Neuronal stem cell (in vitro differentiated cells): ENCODE results near the gene SH3PXD2B.
A peak's percentile ranks its signal among the peaks of the same experiment; 100 is the strongest.
"Not testable (repeated sequence)": the region's sequence is repeated elsewhere in the genome, so short reads cannot be mapped to it uniquely, and the experiment has no call there.

ENCODE experiments used
- DNase-seq: peaks from one replicate; pipeline ENCODE4 v3.0.0-alpha.2; 2013; ENCODE audit warnings: low spot score
- H2AFZ ChIP-seq: one replicate; pipeline ENCODE4 v1.6.1; 2013; ENCODE audit warnings: mild to moderate bottlenecking, low read length, inconsistent platforms
- H2AK5ac ChIP-seq: 2 replicates; pipeline ENCODE4 v1.6.1; 2013; ENCODE audit warnings: low read depth, mild to moderate bottlenecking, inconsistent platforms, low read length, moderate library complexity, mixed read lengths
- H2BK120ac ChIP-seq: 2 replicates; pipeline ENCODE4 v1.6.1; 2013; ENCODE audit warnings: low read depth, mild to moderate bottlenecking, inconsistent platforms, low read length, moderate library complexity, mixed read lengths
- H2BK12ac ChIP-seq: one replicate; pipeline ENCODE4 v1.6.1; 2013; ENCODE audit warnings: low read length, inconsistent platforms
- H2BK15ac ChIP-seq: 2 replicates; pipeline ENCODE4 v1.6.1; 2013; ENCODE audit warnings: mild to moderate bottlenecking, low read length, inconsistent platforms, mixed read lengths
- H2BK5ac ChIP-seq: one replicate; pipeline ENCODE4 v1.6.1; 2013; ENCODE audit warnings: inconsistent platforms, mild to moderate bottlenecking, low read length, moderate library complexity
- H3K14ac ChIP-seq: one replicate; pipeline ENCODE4 v1.6.1; 2013; ENCODE audit warnings: low read length, inconsistent platforms
- H3K18ac ChIP-seq: 2 replicates; pipeline ENCODE4 v1.6.1; 2013; ENCODE audit warnings: low read length, inconsistent platforms
- H3K23ac ChIP-seq: 2 replicates; pipeline ENCODE4 v1.6.1; 2013; ENCODE audit warnings: low read depth, mild to moderate bottlenecking, mixed read lengths, low read length, inconsistent platforms; ENCODE audit not compliant: poor library complexity
- H3K27ac ChIP-seq: replicated peaks from 3 replicates; pipeline ENCODE4 v1.5.1; 2013; ENCODE audit warnings: low read length, inconsistent platforms
- H3K27me3 ChIP-seq, 3 experiments: 2 replicates each; pipeline ENCODE4 v1.6.1; 2013; ENCODE audit warnings: low read length in 3 of 3, mild to moderate bottlenecking in 2 of 3, inconsistent platforms in 1 of 3, low read depth in 1 of 3, mixed read lengths in 1 of 3, moderate library complexity in 1 of 3; ENCODE audit not compliant: control insufficient read depth in 3 of 3, insufficient read depth in 3 of 3
- H3K36me3 ChIP-seq, 2 donors: replicated peaks in 1 of 2; 2 replicates each; pipeline ENCODE4 v1.6.1; 2013; ENCODE audit warnings: low read length in 2 of 2; ENCODE audit not compliant: control insufficient read depth in 2 of 2, insufficient read depth in 2 of 2
- H3K4ac ChIP-seq: 2 replicates; pipeline ENCODE4 v1.6.1; 2013; ENCODE audit warnings: inconsistent platforms, mild to moderate bottlenecking, low read length, moderate library complexity
- H3K4me1 ChIP-seq, 2 donors: 1 replicate in 1 of 2; 2 replicates in 1 of 2; pipeline ENCODE4 v1.6.1; 2013; ENCODE audit warnings: low read length in 2 of 2, low read depth in 1 of 2; ENCODE audit not compliant: control insufficient read depth in 2 of 2, insufficient read depth in 1 of 2
- H3K4me2 ChIP-seq: one replicate; pipeline ENCODE4 v1.6.1; 2013; ENCODE audit warnings: mild to moderate bottlenecking, low read length, inconsistent platforms; ENCODE audit not compliant: insufficient read depth, poor library complexity, severe bottlenecking
- H3K4me3 ChIP-seq, 2 donors: 2 replicates each; pipeline ENCODE4 v1.5.1; 2013; ENCODE audit warnings: low read length in 2 of 2, mild to moderate bottlenecking in 2 of 2, inconsistent platforms in 1 of 2, moderate library complexity in 1 of 2
- H3K79me1 ChIP-seq: one replicate; pipeline ENCODE4 v1.6.1; 2013; ENCODE audit warnings: low read depth, mild to moderate bottlenecking, inconsistent platforms, low read length, moderate library complexity
- H3K9ac ChIP-seq: one replicate; pipeline ENCODE4 v1.6.1; 2013; ENCODE audit warnings: mild to moderate bottlenecking, low read depth, low read length, inconsistent platforms; ENCODE audit not compliant: poor library complexity
- H3K9me3 ChIP-seq, 2 donors: replicated peaks in 1 of 2; 2 replicates each; pipeline versions ENCODE3 to v1.6.1; 2013; ENCODE audit warnings: low read length in 2 of 2, mild to moderate bottlenecking in 2 of 2, inconsistent platforms in 1 of 2, low read depth in 1 of 2, mixed read lengths in 1 of 2, moderate library complexity in 1 of 2; ENCODE audit not compliant: control insufficient read depth in 2 of 2, insufficient read depth in 1 of 2
- H4K8ac ChIP-seq: one replicate; pipeline ENCODE4 v1.6.1; 2013; ENCODE audit warnings: low read depth, mild to moderate bottlenecking, inconsistent platforms, low read length, moderate library complexity
- H4K91ac ChIP-seq: one replicate; pipeline ENCODE4 v1.6.1; 2013; ENCODE audit warnings: low read length, low read depth, mild to moderate bottlenecking, inconsistent platforms; ENCODE audit not compliant: poor library complexity
- WGBS, 2 donors: extraction: QIAGEN DNeasy Blood & Tissue Kit; methylation state at CpG; one replicate each; pipeline ENCODE4 v1.1.7; 2013; ENCODE audit warnings: missing lambda C conversion rate in 2 of 2, mixed read lengths in 1 of 2; ENCODE audit not compliant: insufficient read length in 2 of 2, insufficient replicate concordance in 1 of 2; ENCODE audit errors: extremely low coverage in 2 of 2; 5-methylcytosine and 5-hydroxymethylcytosine counted together

The SH3PXD2B gene

GRCh38 chr5:172479034-172479783 lies 24.9 kb upstream of the SH3PXD2B start:
- no peaks in the 10 kb centered on the region for H3K27me3 ChIP-seq
- H3K36me3 ChIP-seq, result no peaks in the 10 kb centered on the region
- DNase-seq, result peak; percentile 84
- H3K79me1 ChIP-seq, result no peaks in the 10 kb centered on the region
- no CpG with 5 or more reads among the region's 21 CpGs for WGBS, 2 donors
- H4K91ac ChIP-seq, result no peak overlapping the region
- H3K18ac ChIP-seq, result peak overlapping the region; percentile 90
- H3K9me3 ChIP-seq, result no peaks in the 10 kb centered on the region
- H3K14ac ChIP-seq, result peak overlapping the region; percentile 14
- H3K4me2 ChIP-seq, result no peak overlapping the region
- peak overlapping the region; percentile 24 for H2BK12ac ChIP-seq
- H4K8ac ChIP-seq, result no peak overlapping the region
- no peaks in the 10 kb centered on the region for H3K4me1 ChIP-seq
- H3K23ac ChIP-seq, result peak overlapping the region; percentile 3
- no peak overlapping the region for H2BK120ac ChIP-seq
- no peak overlapping the region for H3K4ac ChIP-seq
- H3K9ac ChIP-seq, result no peak overlapping the region
- peak overlapping the region; percentile 53 for H2AFZ ChIP-seq
- H3K27ac ChIP-seq, result no peak overlapping the region
- peak overlapping the region; percentile 40 for H2BK15ac ChIP-seq
- H2AK5ac ChIP-seq, result peak overlapping the region; percentile 86
- H2BK5ac ChIP-seq, result no peak overlapping the region
- H3K4me3 ChIP-seq, result no peak overlapping the region

GRCh38 chr5:172478695-172479033 lies 24.3 kb upstream of the SH3PXD2B start:
- H2BK15ac ChIP-seq, H3K23ac ChIP-seq, H3K79me1 ChIP-seq, H3K4me1 ChIP-seq, H3K4me3 ChIP-seq, H3K9me3 ChIP-seq, H2AFZ ChIP-seq, H3K14ac ChIP-seq, H3K4ac ChIP-seq, H2AK5ac ChIP-seq, H3K36me3 ChIP-seq, H3K4me2 ChIP-seq, H3K18ac ChIP-seq, H4K8ac ChIP-seq, H3K9ac ChIP-seq, H2BK120ac ChIP-seq, H3K27me3 ChIP-seq, H2BK5ac ChIP-seq, DNase-seq, H2BK12ac ChIP-seq, H3K27ac ChIP-seq, H4K91ac ChIP-seq: not testable (repeated sequence)
- WGBS, 2 donors, result no CpG with 5 or more reads among the region's 3 CpGs

GRCh38 chr5:172478256-172478655 lies 23.9 kb upstream of the SH3PXD2B start:
- Histone ChIP-seq H2BK15ac (no peak overlapping the region), H2BK12ac (no peak overlapping the region), H3K4me2 (no peak overlapping the region), H3K18ac (no peak overlapping the region), H3K14ac (no peak overlapping the region), H3K4me3 (no peak overlapping the region), H3K9ac (no peak overlapping the region), H3K4ac (no peak overlapping the region), H3K9me3 (no peaks in the 10 kb centered on the region), H3K23ac (no peak overlapping the region), H3K4me1 (no peaks in the 10 kb centered on the region), H3K36me3 (no peaks in the 10 kb centered on the region), H2AK5ac (no peak overlapping the region), H3K27ac (no peak overlapping the region), H4K8ac (no peak overlapping the region), H2BK5ac (no peak overlapping the region), H2AFZ (no peak overlapping the region), H4K91ac (no peak overlapping the region), H3K79me1 (no peaks in the 10 kb centered on the region), H3K27me3 (no peaks in the 10 kb centered on the region), H2BK120ac (no peak overlapping the region)
- no CpG with 5 or more reads among the region's 3 CpGs for WGBS, 2 donors
- DNase-seq, result no peak

- H3K4me1 ChIP-seq, result no peaks in the 10 kb centered on the region
- H3K23ac ChIP-seq, result peak overlapping the region; percentile 8
- no peaks in the 10 kb centered on the region for H3K36me3 ChIP-seq
- no peak overlapping the region for H2BK12ac ChIP-seq
- H2BK120ac ChIP-seq, result no peak overlapping the region
- no peak overlapping the region for H3K18ac ChIP-seq
- H3K27ac ChIP-seq, result no peak overlapping the region
- H2BK5ac ChIP-seq, result no peak overlapping the region
- no peak overlapping the region for H3K9ac ChIP-seq
- H2AFZ ChIP-seq, result no peak overlapping the region
- H4K8ac ChIP-seq, result no peak overlapping the region
- no peak overlapping the region for H2BK15ac ChIP-seq
- no peak overlapping the region for H3K4me3 ChIP-seq
- H4K91ac ChIP-seq, result no peak overlapping the region
- no peak for DNase-seq
- H3K4me2 ChIP-seq, result no peak overlapping the region
- no peaks in the 10 kb centered on the region for H3K27me3 ChIP-seq
- no peaks in the 10 kb centered on the region for H3K79me1 ChIP-seq
- peak overlapping the region; percentile 32 for H2AK5ac ChIP-seq
- no peak overlapping the region for H3K14ac ChIP-seq
- WGBS, 2 donors, result no CpG with 5 or more reads among the region's 4 CpGs
- no peaks in the 10 kb centered on the region for H3K9me3 ChIP-seq
- H3K4ac ChIP-seq, result no peak overlapping the region
Observed at GRCh38 chr5:172477466-172477865, 23.1 kb upstream of the SH3PXD2B start.
